A549 (cell line): ENCODE results near the gene HADHA. TPM values are rescaled to one million over a fixed set of nuclear protein-coding genes. Genes with fewer than 3 reads are reported as not detected.

Source experiments
- ATAC-seq, 2 experiments: fragments of 200-7000 bp in 1 of 2; fragments of >200 bp in 1 of 2; cut with Nextera tagmentation in 1 of 2; cut with Tn5 transposase in 1 of 2; 3 replicates each; pipeline versions ENCODE4 v1.8.0 to v1.9.1; 2018 to 2020; ENCODE audit warnings: mild to moderate bottlenecking in 1 of 2, moderate library complexity in 1 of 2
- CTCF ChIA-PET: fragments of 300-600 bp; sonication (Branson Sonifier 250); formaldehyde crosslinking; extraction: SDS; loops from one replicate; lab custom pipeline; 2021; ENCODE audit warnings: antibody characterized with exemption, inconsistent platforms; lab: Yijun Ruan, JAX
- POLR2A ChIA-PET: fragments of 350-600 bp; formaldehyde crosslinking; extraction: SDS; loops from one replicate; lab custom pipeline; 2021; ENCODE audit warnings: antibody characterized with exemption, inconsistent platforms; lab: Yijun Ruan, JAX
- DNase-seq, 2 experiments: peaks; one replicate each; pipeline versions ENCODE4 v3.0.0 to v3.0.0-alpha.2; 2011 to 2016; ENCODE audit warnings: low read depth in 1 of 2, low spot score in 1 of 2
- FAIRE-seq: peaks from 2 replicates; lab custom pipeline; 2011; peaks lifted over from hg19 to GRCh38; lab: Jason Lieb, UNC
- H3K27ac ChIP-seq, 2 experiments: fragments of >200 bp; sonication (Bioruptor Twin); formaldehyde crosslinking; 3 replicates each; pipeline ENCODE4 v1.5.1; 2016 to 2017
- H3K4me1 ChIP-seq: fragments of >200 bp; sonication (Bioruptor Twin); formaldehyde crosslinking; 3 replicates; pipeline ENCODE4 v1.6.1; 2016
- H3K4me2 ChIP-seq: fragments of >200 bp; sonication (Bioruptor Twin); formaldehyde crosslinking; 3 replicates; pipeline ENCODE4 v1.6.1; 2016
- H3K4me3 ChIP-seq: fragments of >200 bp; sonication (Bioruptor Twin); formaldehyde crosslinking; 3 replicates; pipeline ENCODE4 v1.5.1; 2016
- H3K9me3 ChIP-seq: fragments of >200 bp; sonication (Bioruptor Twin); formaldehyde crosslinking; 3 replicates; pipeline ENCODE4 v1.6.1; 2016
- BCL3 ChIP-seq: fragments of >200 bp; sonication (Bioruptor Twin); formaldehyde crosslinking; IDR thresholded peaks from 3 replicates; pipeline ENCODE4 v1.6.1; 2016
- BHLHE40 ChIP-seq: IDR thresholded peaks from 2 replicates; pipeline ENCODE4 v1.6.1; 2012; ENCODE audit warnings: low read depth, low read length, inconsistent platforms
- CBX8 ChIP-seq: fragments of 200-600 bp; sonication (generic); IDR thresholded peaks from 2 replicates; pipeline ENCODE4 v1.6.1; 2016
- CEBPB ChIP-seq, 2 experiments: fragments of >200 bp in 1 of 2; sonication (Bioruptor Twin) in 1 of 2; formaldehyde crosslinking in 1 of 2; IDR thresholded peaks; 2 replicates each; pipeline ENCODE4 v1.6.1; 2012 to 2016
- CHD2 ChIP-seq: fragments of 150-350 bp; IDR thresholded peaks from 2 replicates; pipeline ENCODE4 v1.6.1; 2014; ENCODE audit warnings: low read length; ENCODE audit not compliant: partially characterized antibody
- E2F6 ChIP-seq: IDR thresholded peaks from 2 replicates; pipeline ENCODE4 v1.6.1; 2012; ENCODE audit warnings: low read depth, borderline replicate concordance
- EHF ChIP-seq: fragments of 250-450 bp; sonication (Bioruptor Pico); IDR thresholded peaks from 2 replicates; pipeline ENCODE4 v1.5.0; 2020; ENCODE audit warnings: mild to moderate bottlenecking
- FOSB ChIP-seq: fragments of 250-450 bp; sonication (Bioruptor Pico); IDR thresholded peaks from 2 replicates; pipeline ENCODE4 v1.5.0; 2020; ENCODE audit warnings: mild to moderate bottlenecking, moderate library complexity
- FOSL2 ChIP-seq, 2 experiments: fragments of 450-650 bp in 1 of 2; fragments of >200 bp in 1 of 2; sonication (Bioruptor Twin) in 1 of 2; formaldehyde crosslinking; IDR thresholded peaks; 2 replicates each; pipeline versions ENCODE4 v1.5.0 to v1.6.1; 2016 to 2020; ENCODE audit warnings: mild to moderate bottlenecking in 1 of 2, moderate library complexity in 1 of 2
- GATA3 ChIP-seq: IDR thresholded peaks from 2 replicates; pipeline ENCODE4 v1.6.1; 2012; ENCODE audit warnings: borderline replicate concordance
- HEYL ChIP-seq: fragments of 250-450 bp; sonication (Bioruptor Pico); IDR thresholded peaks from 2 replicates; pipeline ENCODE4 v1.8.0; 2021; ENCODE audit warnings: mild to moderate bottlenecking, moderate library complexity
- HOXA7 ChIP-seq: fragments of 250-450 bp; sonication (Bioruptor Pico); IDR thresholded peaks from 2 replicates; pipeline ENCODE4 v1.5.0; 2020; ENCODE audit warnings: mild to moderate bottlenecking, moderate library complexity
- HOXB5 ChIP-seq: fragments of 250-450 bp; sonication (Bioruptor Pico); IDR thresholded peaks from 2 replicates; pipeline ENCODE4 v1.5.0; 2020; ENCODE audit warnings: mild to moderate bottlenecking, moderate library complexity
- JUN ChIP-seq, 2 experiments: fragments of >200 bp; sonication (Bioruptor Twin); formaldehyde crosslinking; IDR thresholded peaks; 2 replicates in 1 of 2; 3 replicates in 1 of 2; pipeline ENCODE4 v1.6.1; 2016 to 2017
- JUNB ChIP-seq: fragments of >200 bp; sonication (Bioruptor Twin); formaldehyde crosslinking; IDR thresholded peaks from 2 replicates; pipeline ENCODE4 v1.6.1; 2016
- MAFK ChIP-seq: fragments of 450-650 bp; IDR thresholded peaks from 2 replicates; pipeline ENCODE4 v1.6.1; 2014; ENCODE audit not compliant: partially characterized antibody
- MAZ ChIP-seq: fragments of 150-350 bp; IDR thresholded peaks from 2 replicates; pipeline ENCODE4 v1.6.1; 2014; ENCODE audit warnings: antibody characterized with exemption, low read depth, low read length, borderline replicate concordance
- MYC ChIP-seq: IDR thresholded peaks from 2 replicates; pipeline ENCODE4 v1.6.1; 2012; ENCODE audit warnings: mild to moderate bottlenecking, inconsistent platforms, low read length, improper control_type of control experiment, borderline replicate concordance
- PHF8 ChIP-seq: fragments of 200-600 bp; sonication (generic); IDR thresholded peaks from 2 replicates; pipeline ENCODE4 v1.6.1; 2016; ENCODE audit warnings: low read depth, mild to moderate bottlenecking, antibody characterized with exemption, moderate library complexity, borderline replicate concordance
- RARB ChIP-seq: fragments of 250-450 bp; sonication (Bioruptor Pico); IDR thresholded peaks from 2 replicates; pipeline ENCODE4 v1.8.0; 2021; ENCODE audit warnings: mild to moderate bottlenecking, moderate library complexity
- RFX5 ChIP-seq: fragments of 450-650 bp; IDR thresholded peaks from 2 replicates; pipeline ENCODE4 v1.7.1; 2014; ENCODE audit warnings: antibody characterized with exemption, mild to moderate bottlenecking, moderate library complexity
- RNF2 ChIP-seq: fragments of 200-600 bp; sonication (generic); IDR thresholded peaks from 2 replicates; pipeline ENCODE4 v1.6.1; 2016; ENCODE audit warnings: low read depth, mild to moderate bottlenecking, antibody characterized with exemption, moderate library complexity, borderline replicate concordance
- SMC3 ChIP-seq: fragments of >200 bp; sonication (Bioruptor Twin); formaldehyde crosslinking; IDR thresholded peaks from 3 replicates; pipeline ENCODE4 v1.6.1; 2018; ENCODE audit warnings: inconsistent platforms
- ZNF302 ChIP-seq: fragments of 250-450 bp; sonication (Bioruptor Pico); IDR thresholded peaks from 2 replicates; pipeline ENCODE4 v1.9.0; 2021; ENCODE audit warnings: inconsistent platforms, mild to moderate bottlenecking, moderate library complexity
- ZSCAN20 ChIP-seq: fragments of 250-450 bp; sonication (Bioruptor Pico); IDR thresholded peaks from 2 replicates; pipeline ENCODE4 v1.8.0; 2022; ENCODE audit warnings: mild to moderate bottlenecking, moderate library complexity
- WGBS: methylation state at CpG from one replicate; pipeline ENCODE4 v1.1.6; 2017; ENCODE audit errors: missing lambda C conversion rate; 5-methylcytosine and 5-hydroxymethylcytosine counted together
- polyA plus RNA-seq, 4 experiments: library from polyadenylated mRNA; depleted of rRNA in 3 of 4; stranded (reverse); fragments of >200 nt; fragmentation: RNase III in 1 of 4; extraction: RNeasy Plus Mini Kit Qiagen cat#74134 plus additional on column Dnase treatment in 1 of 4; gene quantifications; 2 replicates in 3 of 4; 3 replicates in 1 of 4; pipeline ENCODE4 v1.2.3, GENCODE V29; 2011 to 2017
- TF ChIP-seq, protein P1 (sequence below): fragments of >200 bp; sonication (Bioruptor Twin); formaldehyde crosslinking; IDR thresholded peaks from 2 replicates; pipeline ENCODE4 v1.6.1; 2016
- TF ChIP-seq, protein P2 (sequence below): IDR thresholded peaks from 2 replicates; pipeline ENCODE4 v1.6.1; 2012
- TF ChIP-seq, protein P3 (sequence below): fragments of 250-450 bp; sonication (Bioruptor Pico); IDR thresholded peaks from 2 replicates; pipeline ENCODE4 v1.5.0; 2020; ENCODE audit warnings: low read depth, mild to moderate bottlenecking, moderate library complexity

HADHA gene
- polyA plus RNA-seq, 2 of the 4 experiments (the other 2 are of a cell fraction) = 122 to 174 TPM

GRCh38 chr2:26172871-26173775, 71.3 kb downstream of the HADHA start, which contains the start of gene GAREM2:
Gene GAREM2, plus strand, starts transcription at chr2:26173088. Its CDS starts 133 bp downstream, at chr2:26173221.
- H3K4me2 ChIP-seq = peak within 1 kb of the TSS; percentile 88
- peaks cover 6% of the 10 kb centered on the region; the same call in 1 of the 3 replicates for H3K4me1 ChIP-seq
- peak within 1 kb of the TSS; percentile 76 to 93 for H3K27ac ChIP-seq
- FAIRE-seq (no peak), DNase-seq (peak in 1 of 2 experiments; percentile 59), ATAC-seq (peak; percentile 27 to 60)
- POLR2A ChIA-PET = interaction anchor here (0.8 kb wide), 1 partner anchor 12 kb away, joined by 3 read pairs; no protein-coding TSS in a partner anchor
- H3K9me3 ChIP-seq = no peaks in the 10 kb centered on the region
- TF ChIP-seq FOSL2 (IDR thresholded peaks at IDR 0.05) (no peak), FOSL2 (CRISPR knock-in tag; IDR thresholded peaks at IDR 0.05) (peak; percentile 4; the same call in 1 of the 2 replicates), JUNB (no peak), EHF (CRISPR knock-in tag) (no peak), CEBPB (IDR thresholded peaks at IDR 0.05) (no peak), RNF2 (no peak), BCL3 (no peak), HOXA7 (CRISPR knock-in tag) (no peak), HOXB5 (CRISPR knock-in tag) (no peak), MAFK (no peak), BHLHE40 (no peak), PHF8 (peak; percentile 52; the same call in 1 of the 2 replicates), RARB (CRISPR knock-in tag) (no peak), E2F6 (peak; percentile 39; the same call in 1 of the 2 replicates), RFX5 (no peak), CBX8 (no peak), ZSCAN20 (no peak), MYC (no peak), ZNF302 (CRISPR knock-in tag) (no peak), FOSB (CRISPR knock-in tag) (no peak), GATA3 (no peak), CHD2 (no peak), SMC3 (no peak), HEYL (CRISPR knock-in tag) (no peak), JUN (IDR thresholded peaks at IDR 0.05) (peak in 1 of 2 experiments; percentile 36; a peak in 1 of 5 replicates), MAZ (no peak)
- TF ChIP-seq, protein P1, sequence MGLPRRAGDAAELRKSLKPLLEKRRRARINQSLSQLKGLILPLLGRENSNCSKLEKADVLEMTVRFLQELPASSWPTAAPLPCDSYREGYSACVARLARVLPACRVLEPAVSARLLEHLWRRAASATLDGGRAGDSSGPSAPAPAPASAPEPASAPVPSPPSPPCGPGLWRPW = no peak
- TF ChIP-seq, protein P2, sequence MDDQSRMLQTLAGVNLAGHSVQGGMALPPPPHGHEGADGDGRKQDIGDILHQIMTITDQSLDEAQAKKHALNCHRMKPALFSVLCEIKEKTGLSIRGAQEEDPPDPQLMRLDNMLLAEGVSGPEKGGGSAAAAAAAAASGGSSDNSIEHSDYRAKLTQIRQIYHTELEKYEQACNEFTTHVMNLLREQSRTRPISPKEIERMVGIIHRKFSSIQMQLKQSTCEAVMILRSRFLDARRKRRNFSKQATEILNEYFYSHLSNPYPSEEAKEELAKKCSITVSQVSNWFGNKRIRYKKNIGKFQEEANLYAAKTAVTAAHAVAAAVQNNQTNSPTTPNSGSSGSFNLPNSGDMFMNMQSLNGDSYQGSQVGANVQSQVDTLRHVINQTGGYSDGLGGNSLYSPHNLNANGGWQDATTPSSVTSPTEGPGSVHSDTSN = no peak
- TF ChIP-seq, protein P3, sequence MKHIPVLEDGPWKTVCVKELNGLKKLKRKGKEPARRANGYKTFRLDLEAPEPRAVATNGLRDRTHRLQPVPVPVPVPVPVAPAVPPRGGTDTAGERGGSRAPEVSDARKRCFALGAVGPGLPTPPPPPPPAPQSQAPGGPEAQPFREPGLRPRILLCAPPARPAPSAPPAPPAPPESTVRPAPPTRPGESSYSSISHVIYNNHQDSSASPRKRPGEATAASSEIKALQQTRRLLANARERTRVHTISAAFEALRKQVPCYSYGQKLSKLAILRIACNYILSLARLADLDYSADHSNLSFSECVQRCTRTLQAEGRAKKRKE = no peak
- 3% methylated on average over 24 of the region's 102 CpGs for WGBS
- H3K4me3 ChIP-seq = peak within 1 kb of the TSS; percentile 68
- CTCF ChIA-PET = interaction anchor here (0.6 to 6.2 kb wide), 5 partner anchors 12 to 222 kb away, joined by 3 to 77 read pairs (median 4); partner anchors contain the start of genes HADHA and HADHB
